HepG2 (cell line): ENCODE measurements around the gene PGC. TPM values are rescaled to one million over a fixed set of nuclear protein-coding genes. Genes with fewer than 3 reads are reported as not detected.

Source experiments
- DNMT3B ChIP-seq: conservative IDR thresholded peaks from 2 replicates; pipeline ENCODE4 v1.6.1; 2016; ENCODE audit warnings: missing biosample characterization, control low read depth
- HDAC1 ChIP-seq: sonication (generic); formaldehyde crosslinking; IDR thresholded peaks from 2 replicates; pipeline ENCODE4 v1.5.1; 2020; ENCODE audit warnings: mild to moderate bottlenecking, missing genetic modification reagents
- HHEX ChIP-seq: IDR thresholded peaks from 2 replicates; pipeline ENCODE4 v1.6.1; 2016; ENCODE audit warnings: control low read depth
- HIVEP1 ChIP-seq: sonication (generic); formaldehyde crosslinking; IDR thresholded peaks from 2 replicates; pipeline ENCODE4 v1.4.0; 2020; ENCODE audit warnings: mild to moderate bottlenecking, missing genetic modification reagents
- LRRFIP1 ChIP-seq: sonication (generic); formaldehyde crosslinking; conservative IDR thresholded peaks from 2 replicates; pipeline ENCODE4 v1.4.0; 2020; ENCODE audit warnings: missing genetic modification reagents
- MXI1 ChIP-seq: IDR thresholded peaks from 3 replicates; pipeline ENCODE4 v1.6.1; 2012; ENCODE audit warnings: low read depth, low read length, inconsistent platforms, borderline replicate concordance
- NCOA5 ChIP-seq: sonication (generic); formaldehyde crosslinking; IDR thresholded peaks from 2 replicates; pipeline ENCODE4 v1.4.0; 2020; ENCODE audit warnings: missing genetic modification reagents
- NFIB ChIP-seq: sonication (generic); formaldehyde crosslinking; IDR thresholded peaks from 2 replicates; pipeline ENCODE4 v1.9.0; 2021; ENCODE audit warnings: missing genetic modification reagents, mild to moderate bottlenecking, borderline replicate concordance
- SALL2 ChIP-seq: sonication (generic); formaldehyde crosslinking; IDR thresholded peaks from 2 replicates; pipeline ENCODE4 v1.8.1; 2023; ENCODE audit warnings: mild to moderate bottlenecking, missing genetic modification reagents, inconsistent platforms
- SMARCC2 ChIP-seq: fragments of 450-650 bp; IDR thresholded peaks from 2 replicates; pipeline ENCODE4 v1.6.1; 2017; ENCODE audit warnings: antibody characterized with exemption, mild to moderate bottlenecking
- SSRP1 ChIP-seq: IDR thresholded peaks from 2 replicates; pipeline ENCODE4 v1.6.1; 2016; ENCODE audit warnings: control low read depth
- SYNCRIP ChIP-seq: fragments of 200-400 bp; formaldehyde crosslinking; IDR thresholded peaks from 2 replicates; pipeline ENCODE4 v1.6.1; 2018; ENCODE audit warnings: mild to moderate bottlenecking, low read depth, low read length; ENCODE audit not compliant: insufficient read depth
- TAF1 ChIP-seq: sonication (generic); formaldehyde crosslinking; IDR thresholded peaks from 2 replicates; pipeline ENCODE4 v1.4.0; 2020; ENCODE audit warnings: missing genetic modification reagents
- TFDP1 ChIP-seq: IDR thresholded peaks from 2 replicates; pipeline ENCODE4 v1.6.1; 2016; ENCODE audit warnings: missing compliant biosample characterization, missing genetic modification reagents, borderline replicate concordance
- TOPORS ChIP-seq: sonication (generic); formaldehyde crosslinking; IDR thresholded peaks from 2 replicates; pipeline ENCODE4 v1.8.0; 2023; ENCODE audit warnings: mild to moderate bottlenecking, missing genetic modification reagents
- TRIM24 ChIP-seq: sonication (generic); formaldehyde crosslinking; IDR thresholded peaks from 2 replicates; pipeline ENCODE4 v1.8.0; 2022; ENCODE audit warnings: mild to moderate bottlenecking, missing genetic modification reagents
- XRCC5 ChIP-seq: fragments of 200-400 bp; formaldehyde crosslinking; optimal IDR thresholded peaks from 2 replicates; pipeline ENCODE3; 2017; ENCODE audit warnings: mild to moderate bottlenecking, low read length
- ZNF230 ChIP-seq: sonication (generic); formaldehyde crosslinking; IDR thresholded peaks from 2 replicates; pipeline ENCODE4 v1.4.0; 2020; ENCODE audit warnings: mild to moderate bottlenecking, missing genetic modification reagents
- ZNF343 ChIP-seq: sonication (generic); formaldehyde crosslinking; IDR thresholded peaks from 2 replicates; pipeline ENCODE4 v1.4.0; 2020; ENCODE audit warnings: mild to moderate bottlenecking, missing genetic modification reagents
- ZNF362 ChIP-seq: sonication (generic); formaldehyde crosslinking; IDR thresholded peaks from 2 replicates; pipeline ENCODE4 v1.4.0; 2020; ENCODE audit warnings: missing genetic modification reagents, mild to moderate bottlenecking, borderline replicate concordance
- ZNF460 ChIP-seq: sonication (generic); formaldehyde crosslinking; IDR thresholded peaks from 2 replicates; pipeline ENCODE4 v1.5.1; 2020; ENCODE audit warnings: missing genetic modification reagents, mild to moderate bottlenecking, borderline replicate concordance
- ZNF484 ChIP-seq: sonication (generic); formaldehyde crosslinking; IDR thresholded peaks from 2 replicates; pipeline ENCODE4 v1.5.1; 2020; ENCODE audit warnings: mild to moderate bottlenecking, low read depth, missing genetic modification reagents, borderline replicate concordance
- ZNF709 ChIP-seq: sonication (generic); formaldehyde crosslinking; IDR thresholded peaks from 2 replicates; pipeline ENCODE4 v1.5.0; 2020; ENCODE audit warnings: mild to moderate bottlenecking, missing genetic modification reagents
- ZNF766 ChIP-seq: sonication (generic); formaldehyde crosslinking; IDR thresholded peaks from 2 replicates; pipeline ENCODE4 v1.5.0; 2020; ENCODE audit warnings: missing genetic modification reagents, borderline replicate concordance
- ZSCAN9 ChIP-seq: IDR thresholded peaks from 2 replicates; pipeline ENCODE4 v1.6.1; 2016; ENCODE audit warnings: borderline replicate concordance
- polyA plus RNA-seq, 8 experiments: library from polyadenylated mRNA; depleted of rRNA in 3 of 8; stranded (reverse) in 7 of 8; unstranded in 1 of 8; fragments of >200 nt; fragmentation: Illumina TruSeq in 4 of 8; extraction: Trizol in 4 of 8; gene quantifications; 2 replicates each; pipeline versions ENCODE4 v1.2.1 to v1.2.3, GENCODE V29; 2011 to 2016; ENCODE audit warnings: low read depth in 4 of 8, missing spikeins in 1 of 8, mixed read lengths in 1 of 8; ENCODE audit not compliant: insufficient read depth in 1 of 8
- total RNA-seq, 5 experiments: library from RNA; depleted of rRNA; stranded (reverse); fragments of >200 nt; fragmentation: Illumina TruSeq; extraction: Trizol; gene quantifications; 2 replicates each; pipeline ENCODE4 v1.2.3, GENCODE V29; 2016; ENCODE audit warnings: low read depth in 1 of 5
- TF ChIP-seq, protein P1 (sequence below): sonication (generic); formaldehyde crosslinking; IDR thresholded peaks from 2 replicates; pipeline ENCODE4 v1.9.0; 2021; ENCODE audit warnings: missing genetic modification reagents, mild to moderate bottlenecking, borderline replicate concordance

The PGC gene
- total and polyA plus RNA-seq, 2 of the 13 experiments (the other 11 are each of a cell fraction or from before 2014, with no cell fraction given), result 426 to 502 TPM

GRCh38 chr6:41723530-41724227, 23.5 kb downstream of the PGC start (continued):
- TF ChIP-seq SALL2 (CRISPR knock-in tag), result 0 out of 2 replicates have a peak, but pooled peaks have one; percentile 53
- no peak for TF ChIP-seq HHEX (CRISPR knock-in tag)
- no peak for TF ChIP-seq SMARCC2
- no peak for TF ChIP-seq ZNF230 (CRISPR knock-in tag)
- TF ChIP-seq TRIM24 (CRISPR knock-in tag), result peak; percentile 46; the same call in 1 of the 2 replicates
- peak; percentile 81 for TF ChIP-seq XRCC5
- no peak for TF ChIP-seq SSRP1 (CRISPR knock-in tag)
- TF ChIP-seq ZNF709 (CRISPR knock-in tag), result no peak
- no peak for TF ChIP-seq LRRFIP1 (CRISPR knock-in tag)
- no peak for TF ChIP-seq TOPORS (CRISPR knock-in tag)
- peak; percentile 56; the same call in 1 of the 2 replicates for TF ChIP-seq TAF1
- no peak for TF ChIP-seq DNMT3B (CRISPR knock-in tag)
- TF ChIP-seq ZNF766 (CRISPR knock-in tag), result 0 out of 2 replicates have a peak, but pooled peaks have one; percentile 47
- TF ChIP-seq ZSCAN9, result peak; percentile 57; the same call in 1 of the 2 replicates
- peak; percentile 75 for TF ChIP-seq HIVEP1
- TF ChIP-seq ZNF484 (CRISPR knock-in tag), result no peak
- TF ChIP-seq ZNF460 (CRISPR knock-in tag), result no peak
- no peak for TF ChIP-seq NFIB
- TF ChIP-seq HDAC1 (CRISPR knock-in tag), result no peak; the same call in none of the 2 replicates
- no peak for TF ChIP-seq NCOA5 (CRISPR knock-in tag)
- no peak for TF ChIP-seq ZNF343 (CRISPR knock-in tag)
- no peak for TF ChIP-seq MXI1
- TF ChIP-seq, protein P1, sequence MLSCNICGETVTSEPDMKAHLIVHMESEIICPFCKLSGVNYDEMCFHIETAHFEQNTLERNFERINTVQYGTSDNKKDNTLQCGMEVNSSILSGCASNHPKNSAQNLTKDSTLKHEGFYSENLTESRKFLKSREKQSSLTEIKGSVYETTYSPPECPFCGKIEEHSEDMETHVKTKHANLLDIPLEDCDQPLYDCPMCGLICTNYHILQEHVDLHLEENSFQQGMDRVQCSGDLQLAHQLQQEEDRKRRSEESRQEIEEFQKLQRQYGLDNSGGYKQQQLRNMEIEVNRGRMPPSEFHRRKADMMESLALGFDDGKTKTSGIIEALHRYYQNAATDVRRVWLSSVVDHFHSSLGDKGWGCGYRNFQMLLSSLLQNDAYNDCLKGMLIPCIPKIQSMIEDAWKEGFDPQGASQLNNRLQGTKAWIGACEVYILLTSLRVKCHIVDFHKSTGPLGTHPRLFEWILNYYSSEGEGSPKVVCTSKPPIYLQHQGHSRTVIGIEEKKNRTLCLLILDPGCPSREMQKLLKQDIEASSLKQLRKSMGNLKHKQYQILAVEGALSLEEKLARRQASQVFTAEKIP, result no peak
- TF ChIP-seq SYNCRIP, result no peak
- TF ChIP-seq ZNF362, result no peak; the same call in 1 of the 2 replicates
- peak; percentile 75; the same call in 1 of the 2 replicates for TF ChIP-seq TFDP1
